AG04449 (cell line): ENCODE measurements around the gene C6orf141.
A peak's percentile ranks its signal among the peaks of the same experiment; 100 is the strongest.

Experiments used
- CTCF ChIA-PET: fragments of 350-600 bp; formaldehyde crosslinking; extraction: SDS; loops from one replicate; lab custom pipeline; 2021; ENCODE audit warnings: antibody characterized with exemption; lab: Yijun Ruan, JAX
- POLR2A ChIA-PET: fragments of 400-600, 350-600 bp; formaldehyde crosslinking; extraction: SDS; loops from one replicate; lab custom pipeline; 2020; ENCODE audit warnings: antibody characterized with exemption, inconsistent platforms; lab: Yijun Ruan, JAX
- DNase-seq: peaks from one replicate; pipeline ENCODE4 v3.0.0-alpha.2; 2010; ENCODE audit warnings: low read depth, low spot score
- H3K4me3 ChIP-seq: 2 replicates; pipeline ENCODE4 v1.5.1; 2011; ENCODE audit warnings: low read depth, mild to moderate bottlenecking, control low read depth, low read length
- TF ChIP-seq, protein P1 (sequence below): IDR thresholded peaks from one replicate; pipeline ENCODE4 v1.5.1; 2011; ENCODE audit warnings: mild to moderate bottlenecking, moderate library complexity, low read length, control low read depth, inconsistent platforms; ENCODE audit not compliant: insufficient read depth; ENCODE audit errors: missing control alignments

The C6orf141 gene

DNA sequence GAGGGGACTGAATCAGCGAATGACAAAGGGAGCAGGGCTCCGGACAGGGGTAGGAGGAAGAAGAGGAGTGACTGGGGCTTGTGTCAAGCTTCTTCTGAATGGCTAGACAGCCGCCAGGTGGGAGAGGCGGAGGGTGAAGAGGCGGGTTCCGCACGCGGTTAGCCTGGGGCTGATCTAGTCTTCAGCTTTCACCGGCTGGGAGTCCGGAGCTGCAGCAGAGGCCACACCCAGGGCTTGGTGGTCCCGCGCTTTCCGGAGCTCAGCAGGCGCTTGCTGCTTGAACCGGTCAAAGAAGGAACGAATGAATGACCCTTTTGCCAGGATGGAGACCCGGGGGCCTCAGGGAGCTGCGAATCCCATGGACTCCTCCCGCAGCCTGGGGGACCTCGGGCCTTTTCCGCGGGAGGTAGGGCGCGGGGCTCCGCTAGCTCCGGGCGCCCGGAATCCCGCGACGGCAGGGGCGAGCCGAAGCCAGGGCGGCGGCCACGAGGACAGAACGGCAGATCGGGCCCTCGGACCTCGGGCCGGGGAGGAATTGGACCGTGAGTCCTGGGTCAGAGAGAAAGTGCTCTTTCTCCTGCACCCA is at the start of gene C6orf141:
Gene C6orf141 (plus strand): TSS at position 177 of the 586 bp plus-strand sequence. CDS start 125 bp downstream, at position 302.
- DNase-seq, result no peak
- TF ChIP-seq, protein P1, sequence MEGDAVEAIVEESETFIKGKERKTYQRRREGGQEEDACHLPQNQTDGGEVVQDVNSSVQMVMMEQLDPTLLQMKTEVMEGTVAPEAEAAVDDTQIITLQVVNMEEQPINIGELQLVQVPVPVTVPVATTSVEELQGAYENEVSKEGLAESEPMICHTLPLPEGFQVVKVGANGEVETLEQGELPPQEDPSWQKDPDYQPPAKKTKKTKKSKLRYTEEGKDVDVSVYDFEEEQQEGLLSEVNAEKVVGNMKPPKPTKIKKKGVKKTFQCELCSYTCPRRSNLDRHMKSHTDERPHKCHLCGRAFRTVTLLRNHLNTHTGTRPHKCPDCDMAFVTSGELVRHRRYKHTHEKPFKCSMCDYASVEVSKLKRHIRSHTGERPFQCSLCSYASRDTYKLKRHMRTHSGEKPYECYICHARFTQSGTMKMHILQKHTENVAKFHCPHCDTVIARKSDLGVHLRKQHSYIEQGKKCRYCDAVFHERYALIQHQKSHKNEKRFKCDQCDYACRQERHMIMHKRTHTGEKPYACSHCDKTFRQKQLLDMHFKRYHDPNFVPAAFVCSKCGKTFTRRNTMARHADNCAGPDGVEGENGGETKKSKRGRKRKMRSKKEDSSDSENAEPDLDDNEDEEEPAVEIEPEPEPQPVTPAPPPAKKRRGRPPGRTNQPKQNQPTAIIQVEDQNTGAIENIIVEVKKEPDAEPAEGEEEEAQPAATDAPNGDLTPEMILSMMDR, result no peak
- peak within 1 kb of the TSS; percentile 43 for H3K4me3 ChIP-seq
- ChIA-PET CTCF (interaction anchor here (3.1 kb wide), 1 partner anchor 18 kb away, joined by 18 read pairs; no protein-coding TSS in a partner anchor), POLR2A (no interaction called here)

DNA sequence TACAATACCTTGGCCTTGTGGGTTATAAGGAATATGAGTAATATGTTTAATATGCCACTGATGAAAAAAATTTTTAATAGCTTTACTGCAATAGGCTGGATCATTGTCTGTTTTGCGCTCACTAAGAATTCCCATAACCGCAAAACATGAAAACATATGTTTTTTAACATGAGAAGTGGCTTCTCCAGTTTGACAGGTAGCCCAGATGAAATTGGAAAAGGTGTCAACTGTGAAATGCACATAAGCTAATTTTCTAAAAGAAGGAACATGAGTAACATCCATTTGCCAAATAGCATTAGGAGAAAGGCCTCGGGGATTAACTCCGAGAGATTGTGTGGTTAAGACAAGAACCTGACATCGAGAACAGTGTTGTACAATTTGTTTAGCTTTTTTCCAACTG is 45.8 kb upstream of the C6orf141 start:
- DNase-seq, result no peak
- TF ChIP-seq, protein P1, result no peak
- H3K4me3 ChIP-seq, result no peak overlapping the region
- ChIA-PET CTCF (no interaction called here), POLR2A (no interaction called here)

DNA sequence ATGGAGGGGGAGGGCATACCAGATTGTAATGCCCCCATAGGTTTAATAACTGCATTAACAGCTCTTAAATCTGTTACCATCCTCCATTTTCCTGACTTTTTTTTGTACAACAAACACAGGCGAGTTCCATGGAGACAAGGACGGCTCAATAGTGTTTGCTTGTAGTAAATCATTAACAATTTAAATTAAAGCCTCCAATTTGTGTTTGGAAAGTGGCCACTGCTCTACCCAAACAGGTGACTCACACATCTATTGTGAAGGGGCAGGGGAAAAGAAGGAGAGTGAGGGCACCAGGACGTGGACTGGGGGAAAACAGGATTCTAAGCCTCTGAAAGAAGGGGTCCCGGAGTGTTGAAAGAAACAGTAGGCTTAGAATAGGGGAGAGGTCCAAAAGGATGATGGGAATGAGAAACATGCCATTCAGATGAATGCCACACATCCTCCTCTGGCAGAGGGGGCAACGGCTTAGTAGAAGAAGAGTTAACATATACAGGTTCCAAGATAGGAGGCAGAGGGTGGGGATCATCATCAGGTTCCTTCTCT is 43.8 kb upstream of the C6orf141 start:
- ChIA-PET CTCF (no interaction called here), POLR2A (no interaction called here)

DNA sequence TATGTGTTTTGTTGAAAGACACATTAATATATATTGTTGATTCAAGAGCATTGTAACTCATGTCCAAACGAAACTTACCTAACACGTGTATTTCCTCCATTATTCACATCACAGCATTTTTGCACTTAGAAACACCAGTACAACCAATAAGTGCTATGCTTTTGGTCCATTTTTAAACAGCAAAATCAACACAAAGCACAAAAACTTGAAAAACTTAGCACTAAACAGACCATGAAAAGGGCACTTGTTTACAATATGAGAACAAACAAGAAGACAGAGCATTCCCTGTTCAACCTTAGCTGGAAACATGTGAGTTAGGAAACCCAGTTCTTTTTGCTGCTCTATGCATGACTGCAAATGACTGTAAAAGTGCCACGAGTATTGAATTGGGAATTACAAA is 41.1 kb upstream of the C6orf141 start:
- ChIA-PET CTCF (no interaction called here), POLR2A (no interaction called here)
- no peak for DNase-seq
- TF ChIP-seq, protein P1, result no peak
- no peak overlapping the region for H3K4me3 ChIP-seq

More for the DNA sequence above, 43.8 kb upstream of the C6orf141 start:
- DNase-seq, result no peak
- H3K4me3 ChIP-seq, result no peak overlapping the region
- TF ChIP-seq, protein P1, result no peak

DNA sequence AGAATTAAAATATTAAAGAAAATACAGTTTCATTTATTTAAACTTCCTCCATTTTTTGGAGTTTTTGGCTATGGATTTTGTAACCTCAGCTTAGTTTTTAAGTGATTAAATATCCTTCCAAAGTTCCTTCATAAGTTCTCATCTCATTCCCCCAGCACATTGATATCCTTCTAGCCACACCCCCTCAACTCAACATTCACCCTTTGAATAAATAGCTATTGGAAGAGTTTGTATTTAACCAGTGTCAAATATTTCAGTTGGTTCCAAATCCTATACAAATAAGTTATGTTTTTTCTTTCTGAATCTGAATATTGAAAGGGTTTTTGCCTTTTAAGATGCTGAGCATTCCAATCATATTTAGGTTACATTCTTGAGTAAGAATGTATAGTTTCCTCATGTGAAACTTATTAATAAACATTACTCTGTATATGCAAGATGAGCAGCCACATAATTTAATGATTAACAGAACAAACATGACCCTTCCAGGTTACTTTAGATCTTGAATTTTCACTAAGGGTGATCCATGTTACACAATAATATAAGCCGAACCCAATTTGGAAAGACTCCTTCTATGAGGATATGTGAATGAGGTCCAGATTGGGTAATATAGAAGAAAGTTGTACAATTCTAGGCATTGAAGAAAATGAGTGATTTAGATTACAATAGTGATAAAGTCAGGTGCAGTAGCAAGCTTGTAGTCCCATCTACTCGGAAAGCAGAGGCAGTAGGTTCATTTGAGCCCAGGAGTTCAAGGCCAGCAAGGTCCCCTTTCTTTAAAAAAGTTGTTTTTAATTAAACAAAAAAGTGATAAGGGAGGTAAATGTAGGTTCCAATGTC is 37.1 kb upstream of the C6orf141 start:
- no peak for DNase-seq
- CTCF ChIA-PET, result interaction anchor here (1.0 to 3.2 kb wide), 2 partner anchors 19 to 92 kb away, joined by 4 to 11 read pairs; no protein-coding TSS in a partner anchor
- TF ChIP-seq, protein P1, result no peak
- no peak overlapping the region for H3K4me3 ChIP-seq
- POLR2A ChIA-PET, result no interaction called here
